A549 treated with GW870086 at 1 μM for 4 hours (cell line): ENCODE results near the gene LHX4. TPM values are rescaled to one million over a fixed set of nuclear protein-coding genes. Genes with fewer than 3 reads are reported as not detected.

Experiments
- total RNA-seq: library from RNA; stranded (reverse); fragments of 200-300 nt; extraction: Qiagen RNA extraction; gene quantifications from 5 replicates; pipeline ENCODE4 v1.2.3, GENCODE V29; 2022; ENCODE audit warnings: low read depth

Gene LHX4
- total RNA-seq = 0.32 to 0.54 TPM (median 0.51 TPM) in 5 replicates

DNA sequence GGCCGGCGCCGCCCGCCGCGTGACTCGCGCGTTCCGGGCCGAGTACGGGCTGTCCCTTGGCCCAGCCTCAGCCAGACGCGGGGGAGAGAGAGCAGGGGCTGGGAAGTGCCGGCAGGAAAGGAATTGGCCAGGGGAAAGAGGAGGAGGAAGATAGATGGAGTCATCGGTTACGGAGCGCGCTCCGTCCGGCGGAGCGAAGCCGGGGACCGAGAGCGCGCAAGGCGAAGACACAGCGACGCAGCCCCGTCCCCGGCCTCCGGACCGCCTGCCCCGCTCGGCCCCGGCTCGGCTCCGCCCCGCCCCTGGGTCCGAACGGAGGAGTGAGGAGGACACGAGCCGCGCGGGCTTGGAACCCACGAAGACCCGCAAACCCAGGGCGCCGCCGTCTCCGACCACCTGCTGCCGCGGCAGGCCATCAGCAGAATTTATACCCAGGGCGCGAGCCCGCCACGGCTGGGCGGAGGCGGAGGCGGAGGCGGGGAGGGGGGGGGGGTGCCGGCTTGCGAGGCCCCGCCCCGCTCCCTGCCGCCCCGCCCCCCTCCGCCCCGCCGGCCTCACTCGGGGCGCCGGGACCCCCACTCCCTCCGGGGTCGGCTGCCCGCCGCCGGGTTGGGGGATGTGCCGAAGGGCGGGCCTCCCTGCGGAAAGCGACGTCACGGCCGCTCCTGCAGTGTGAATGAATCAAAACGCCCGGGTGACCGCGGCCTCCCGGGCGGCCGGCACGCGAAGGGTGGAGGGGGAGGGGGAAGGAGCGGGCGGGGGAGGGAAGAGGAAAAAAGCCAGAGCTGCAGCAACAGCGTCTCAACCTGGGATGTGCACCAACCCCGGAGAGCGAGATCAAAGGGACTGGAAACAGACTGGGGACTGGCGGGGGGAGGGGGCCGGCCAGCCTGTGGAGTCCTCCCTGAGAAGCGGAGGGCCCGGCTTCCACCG, at the start of gene LHX4:
LHX4 (plus strand) TSS at position 782 of the 933 bp plus-strand sequence. CDS start 266 bp downstream, outside the sequence.

Other genes starting within 250 kb of the LHX4 start
- 65.2 to 82.5 TPM (median 75.6 TPM) in 5 replicates for gene QSOX1, start 75.4 kb upstream of the LHX4 start, total RNA-seq